ENCODE results near the gene SAMD8.
A peak's percentile ranks its signal among the peaks of the same experiment; 100 is the strongest.

SAMD8 gene

DNA sequence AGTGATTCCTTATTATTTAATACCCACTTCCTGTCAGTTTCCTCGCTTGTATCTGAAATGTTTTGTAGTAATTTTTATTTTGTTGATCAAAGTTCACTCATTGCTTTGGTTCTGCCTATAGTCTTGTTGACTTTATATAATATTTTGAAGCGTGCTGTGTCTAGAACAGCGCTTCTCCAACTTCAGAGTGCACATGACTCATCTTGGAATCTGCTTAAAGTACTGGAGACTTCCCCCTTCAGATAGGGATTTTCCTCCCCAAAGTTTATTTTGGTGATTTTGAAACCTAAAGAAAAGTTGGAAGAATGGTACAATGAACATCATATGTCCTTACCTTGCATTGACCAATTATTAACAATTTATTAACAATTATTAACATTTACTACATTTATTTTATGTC lies 118.5 kb downstream of the SAMD8 start:
- no peak for DNase-seq

DNA sequence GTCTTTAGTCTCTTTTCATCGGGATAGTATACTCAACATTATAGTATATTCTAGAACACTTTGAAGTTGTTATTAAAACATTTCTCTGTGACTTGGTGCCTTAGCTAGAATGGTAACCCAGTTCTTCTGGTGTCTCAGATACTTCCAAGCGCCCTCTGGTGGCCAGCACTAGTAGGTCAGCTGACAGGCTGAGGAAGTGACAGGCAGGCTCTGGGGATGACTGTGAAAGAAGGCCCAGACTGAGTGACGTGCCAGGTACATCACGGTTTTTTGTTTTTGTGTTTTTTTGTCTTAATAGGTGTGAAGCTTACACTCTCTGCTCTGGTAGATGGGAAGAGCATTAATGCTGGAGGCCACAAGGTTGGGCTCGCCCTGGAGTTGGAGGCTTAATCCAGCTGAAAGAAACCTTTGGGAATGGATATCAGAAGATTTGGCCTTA lies 119.2 kb downstream of the SAMD8 start:
- peak; percentile 95 for DNase-seq

Data from hematopoietic multipotent progenitor cell treated with erythropoietin and hydrocortisone succinate and interleukin-3 and kit ligand, for 6 days (in vitro differentiated cells).